Glomerular visceral epithelial cell (primary cell): Measurements from ENCODE around the gene UST.
"Not testable (repeated sequence)": the region's sequence is repeated elsewhere in the genome, so short reads cannot be mapped to it uniquely, and the experiment has no call there.

Source experiments
- DNase-seq: peaks from one replicate; pipeline ENCODE4 v3.0.0-alpha.2; 2016; ENCODE audit errors: extremely low spot score

The UST gene

DNA sequence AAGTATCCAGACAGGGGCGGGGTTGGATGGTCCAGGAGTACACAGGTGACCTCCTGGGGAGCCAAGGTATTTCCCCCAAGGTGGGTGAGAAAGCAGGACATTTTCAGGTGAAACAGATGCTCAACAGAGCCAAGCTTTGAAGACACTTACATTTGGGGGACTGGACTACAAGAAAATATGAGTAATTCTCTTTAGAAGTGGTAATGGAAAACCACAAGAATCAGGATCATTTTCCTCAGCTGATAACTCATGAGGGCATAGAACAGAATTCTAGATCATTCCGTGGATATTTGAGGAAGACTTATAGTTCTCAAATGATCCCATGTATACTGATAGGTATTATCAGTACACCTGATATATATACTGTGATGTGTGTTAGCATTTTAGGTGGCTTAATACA is 89.9 kb downstream of the UST start:
- DNase-seq = no peak

DNA sequence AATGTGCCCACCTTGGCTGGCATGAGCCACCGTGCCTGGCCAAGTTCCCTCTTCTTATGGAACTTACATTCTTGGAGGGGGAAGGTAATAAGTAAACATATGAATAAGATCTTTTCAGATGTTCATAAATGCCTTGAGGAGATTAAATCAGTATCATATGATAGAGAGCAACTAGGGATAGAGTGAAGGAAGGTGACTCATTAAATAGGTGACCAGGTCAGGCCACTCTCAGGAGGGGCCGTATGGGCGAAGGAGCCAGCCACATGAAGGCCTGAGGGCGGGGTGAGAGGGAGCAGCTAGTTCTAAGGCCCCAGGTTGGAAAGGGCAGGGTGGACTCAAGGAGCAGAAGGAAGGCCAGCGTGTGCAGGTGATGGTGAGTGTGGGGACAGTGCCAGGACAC is 91.1 kb downstream of the UST start:
- DNase-seq = no peak

- DNase-seq = no peak
Observed at GRCh38 chr6:148839044-148839443, 92.2 kb downstream of the UST start.

GRCh38 chr6:148840256-148840655 is 93.4 kb downstream of the UST start:
- DNase-seq = peak; percentile 37

DNA sequence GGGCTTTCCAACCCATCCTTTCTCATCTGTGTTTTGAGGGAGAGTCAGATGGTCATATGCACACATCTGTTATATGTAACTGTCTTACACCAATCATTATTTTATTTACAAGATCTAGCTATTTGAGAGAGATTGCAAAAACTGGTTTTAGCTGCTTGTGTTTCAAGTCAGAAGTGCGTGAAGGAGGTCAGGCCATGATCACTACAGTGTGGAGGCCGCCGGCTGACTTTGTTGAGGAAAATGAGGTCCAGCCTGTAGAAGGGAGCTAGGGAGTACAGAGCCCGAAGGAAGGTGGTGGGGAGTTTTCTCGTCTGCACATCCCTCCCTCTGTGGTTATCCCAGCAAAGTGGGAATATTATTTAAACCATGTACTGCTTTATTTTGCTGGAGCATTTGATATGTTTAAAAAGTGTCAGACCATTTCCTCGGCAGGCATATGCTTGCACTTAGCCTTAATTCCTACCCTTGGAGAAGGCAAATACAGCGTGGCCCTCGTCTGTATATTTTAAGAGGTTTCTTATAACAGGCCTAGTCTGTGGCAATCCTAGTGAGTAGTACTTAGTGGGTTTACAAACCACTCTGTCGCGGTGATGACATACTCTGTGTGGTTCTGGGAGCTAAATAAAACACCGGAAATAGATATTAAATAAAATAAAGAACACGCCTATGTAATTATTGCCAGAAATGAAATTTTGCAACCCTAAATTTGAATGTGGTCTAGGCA is 95.6 kb downstream of the UST start:
- no peak for DNase-seq

GRCh38 chr6:148845464-148845863 is 98.6 kb downstream of the UST start:
- DNase-seq = no peak

DNA sequence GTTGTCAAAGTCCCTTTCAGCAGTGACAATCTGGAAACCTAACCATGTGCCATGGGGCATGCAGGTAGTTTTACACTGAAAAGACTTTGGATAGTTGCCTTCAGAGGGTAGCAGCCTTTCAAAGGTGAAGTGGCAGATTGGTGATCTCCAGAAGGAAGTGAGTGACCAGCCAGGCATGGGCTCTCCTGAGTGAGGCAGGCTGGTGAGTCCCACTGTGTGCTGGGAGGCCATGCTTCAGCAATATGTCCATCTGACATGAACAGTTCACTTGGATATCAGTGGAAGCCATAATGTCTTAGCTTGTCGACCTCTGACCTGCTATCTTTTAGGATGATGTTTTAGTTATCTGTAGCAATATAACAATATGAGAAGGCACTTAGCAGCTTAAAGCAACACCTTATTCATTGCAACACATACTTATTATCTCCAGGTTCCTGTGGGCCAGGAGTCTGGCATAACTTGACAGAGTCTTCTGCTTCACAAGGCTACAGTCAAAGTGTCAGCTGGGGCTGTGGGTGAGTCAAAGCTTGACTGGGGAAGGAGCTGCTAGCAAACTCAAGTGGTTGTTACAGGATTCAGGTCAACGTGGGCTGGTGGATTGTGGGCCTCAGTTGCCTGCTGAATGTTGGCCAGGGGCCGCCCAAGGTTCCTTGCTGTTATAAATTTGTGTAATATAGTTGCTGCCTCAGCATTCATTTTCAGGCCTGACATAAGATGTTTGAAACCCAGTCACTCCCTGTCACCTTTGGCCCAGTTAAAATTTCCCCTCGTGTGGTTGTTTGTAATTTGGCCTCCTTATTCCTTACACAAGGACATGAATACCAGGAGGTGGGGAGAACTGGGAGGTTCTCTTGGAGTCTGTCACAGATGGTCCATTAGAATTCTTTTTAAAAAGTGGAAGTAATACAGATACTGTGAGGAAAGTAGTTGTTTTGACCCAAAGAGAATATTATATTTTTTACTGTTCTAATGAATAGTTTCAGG is 100.2 kb downstream of the UST start:
- no peak for DNase-seq

- DNase-seq = no peak
Observed at GRCh38 chr6:148848915-148849314, 102.1 kb downstream of the UST start.

DNA sequence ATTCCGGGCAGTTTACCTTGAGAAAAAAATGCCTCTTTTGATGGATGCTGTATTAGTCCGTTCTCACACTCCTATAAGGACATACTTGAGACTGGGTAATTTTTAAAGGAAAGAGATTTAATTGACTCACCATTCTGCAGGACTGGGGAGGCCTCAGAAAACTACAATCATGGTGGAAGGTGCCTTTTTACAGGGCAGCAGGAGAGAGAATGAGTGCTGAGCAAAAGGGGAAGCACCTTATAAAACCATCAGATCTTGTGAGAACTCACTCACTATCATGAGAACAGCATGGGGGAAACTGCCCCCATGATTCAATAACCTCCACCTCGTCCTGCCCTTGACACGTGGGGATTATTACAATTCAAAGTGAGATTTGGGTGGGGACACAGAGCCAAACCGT is 102.6 kb downstream of the UST start:
- not testable (repeated sequence) for DNase-seq

DNA sequence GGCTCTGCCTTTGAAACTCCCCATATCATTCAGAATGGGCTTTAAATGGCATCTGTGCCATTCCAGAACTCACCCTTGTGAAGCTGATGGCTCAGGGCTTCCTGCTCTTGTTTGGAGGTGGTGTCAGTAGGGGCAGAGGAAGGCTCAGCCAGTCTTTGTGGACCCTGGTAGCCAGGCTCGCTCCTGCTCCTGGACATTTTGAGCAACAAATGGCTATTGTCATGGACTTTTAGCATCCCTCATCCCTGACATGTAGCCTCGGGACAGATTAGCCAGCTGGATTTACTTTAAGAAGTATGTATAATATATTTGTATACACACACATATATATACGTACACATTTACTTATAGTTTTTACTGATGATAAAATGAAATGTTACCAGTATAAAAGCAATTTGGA is 104.1 kb downstream of the UST start:
- no peak for DNase-seq

GRCh38 chr6:148851683-148852556 is 105.1 kb downstream of the UST start:
- no peak for DNase-seq

DNA sequence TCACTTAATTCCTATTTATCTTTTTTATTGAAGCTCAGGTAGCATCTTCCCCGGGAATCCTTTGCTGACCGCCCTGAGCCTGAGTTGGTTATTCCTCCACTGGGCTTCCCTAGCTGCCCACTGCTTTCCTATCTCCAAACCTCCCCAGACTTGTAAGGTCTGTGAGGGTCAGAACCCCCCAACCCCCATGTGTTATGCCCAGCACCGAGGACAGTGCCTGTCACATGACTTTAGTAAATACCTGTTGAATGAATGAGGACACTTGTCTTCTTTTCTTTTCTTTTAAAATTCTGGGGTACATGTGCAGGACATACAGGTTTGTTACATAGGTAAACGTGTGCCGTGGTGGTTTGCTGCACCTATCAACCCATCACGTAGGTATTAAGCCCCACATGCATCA is 105.9 kb downstream of the UST start:
- no peak for DNase-seq

DNA sequence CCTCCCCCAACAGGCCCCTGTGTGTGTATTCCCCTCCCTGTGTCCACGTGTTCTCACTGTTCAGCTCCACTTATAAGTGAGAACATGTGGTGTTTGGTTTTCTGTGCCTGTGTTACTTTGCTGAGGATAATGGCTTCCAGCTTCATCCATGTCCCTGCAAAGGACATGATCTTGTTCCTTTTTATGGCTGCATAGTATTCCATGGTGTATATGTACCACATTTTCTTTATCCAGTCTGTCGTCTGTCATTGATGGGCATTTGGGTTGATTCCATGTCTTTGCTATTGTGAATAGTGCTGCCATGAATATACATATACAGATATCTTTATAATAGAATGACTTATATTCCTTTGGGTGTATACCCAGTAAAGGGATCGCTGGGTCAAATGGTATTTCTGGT is 106.3 kb downstream of the UST start:
- not testable (repeated sequence) for DNase-seq

DNA sequence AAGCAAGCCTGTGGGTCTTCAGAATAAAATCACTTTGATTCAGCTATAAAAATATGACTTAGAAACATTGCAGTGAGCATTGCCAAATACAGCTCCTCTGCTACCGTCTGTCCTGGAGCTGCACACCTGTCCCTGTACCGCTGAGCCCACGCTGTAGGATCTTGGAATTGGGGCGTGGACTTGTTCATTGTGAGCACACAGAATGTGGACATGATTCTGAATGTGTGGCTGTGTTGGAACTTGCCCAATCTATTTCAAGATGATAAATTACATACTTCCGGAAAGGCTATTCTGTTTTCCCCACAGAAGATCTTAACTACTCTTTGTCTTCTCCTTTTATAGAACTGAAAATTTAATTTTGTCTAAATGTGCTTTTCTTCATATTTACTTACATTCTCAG is 107.3 kb downstream of the UST start:
- no peak for DNase-seq

DNA sequence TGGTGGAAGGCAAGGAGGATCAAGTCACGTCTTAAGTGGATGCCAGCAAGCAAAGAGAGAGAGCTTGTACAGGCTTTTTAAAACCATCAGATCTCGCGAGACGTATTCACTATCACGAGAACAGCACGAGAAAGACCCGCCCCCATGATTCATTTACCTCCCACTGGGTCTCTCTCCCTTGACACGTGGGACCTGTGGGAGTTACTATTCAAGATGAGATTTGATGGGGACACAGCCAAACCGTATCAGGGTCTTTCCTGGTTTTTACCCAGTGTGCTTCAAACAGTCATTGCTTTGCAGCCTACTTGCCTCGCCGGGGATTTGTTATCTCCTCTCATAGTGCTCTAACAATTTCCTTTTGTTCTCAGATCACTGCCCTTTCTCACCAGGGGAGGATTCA is 108.2 kb downstream of the UST start:
- DNase-seq = no peak

GRCh38 chr6:148855744-148856143 is 108.9 kb downstream of the UST start:
- DNase-seq = no peak

GRCh38 chr6:148857798-148858390 is 111.1 kb downstream of the UST start:
- DNase-seq = peak; percentile 76

- DNase-seq = not testable (repeated sequence)
Observed at GRCh38 chr6:148864132-148864531, 117.3 kb downstream of the UST start.

DNA sequence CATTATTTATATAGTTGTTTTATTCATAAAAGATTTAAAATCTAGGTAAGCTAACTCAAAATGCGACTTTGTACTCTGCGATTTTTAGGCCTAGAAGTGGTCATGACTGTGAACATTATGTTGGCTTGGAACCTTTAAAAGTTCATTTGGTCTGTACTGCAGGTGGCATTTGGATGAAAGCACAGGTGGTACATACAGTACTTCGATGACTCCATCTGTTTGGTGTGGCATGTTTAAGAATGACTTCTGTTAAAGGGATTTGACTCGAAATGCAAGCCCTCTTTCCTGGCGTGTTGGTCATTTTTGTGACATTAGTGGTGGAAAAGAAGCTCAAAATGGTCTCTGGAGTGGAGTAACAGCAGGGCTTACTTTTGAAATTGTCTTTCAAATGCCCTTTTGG is 118.1 kb downstream of the UST start:
- DNase-seq = no peak

DNA sequence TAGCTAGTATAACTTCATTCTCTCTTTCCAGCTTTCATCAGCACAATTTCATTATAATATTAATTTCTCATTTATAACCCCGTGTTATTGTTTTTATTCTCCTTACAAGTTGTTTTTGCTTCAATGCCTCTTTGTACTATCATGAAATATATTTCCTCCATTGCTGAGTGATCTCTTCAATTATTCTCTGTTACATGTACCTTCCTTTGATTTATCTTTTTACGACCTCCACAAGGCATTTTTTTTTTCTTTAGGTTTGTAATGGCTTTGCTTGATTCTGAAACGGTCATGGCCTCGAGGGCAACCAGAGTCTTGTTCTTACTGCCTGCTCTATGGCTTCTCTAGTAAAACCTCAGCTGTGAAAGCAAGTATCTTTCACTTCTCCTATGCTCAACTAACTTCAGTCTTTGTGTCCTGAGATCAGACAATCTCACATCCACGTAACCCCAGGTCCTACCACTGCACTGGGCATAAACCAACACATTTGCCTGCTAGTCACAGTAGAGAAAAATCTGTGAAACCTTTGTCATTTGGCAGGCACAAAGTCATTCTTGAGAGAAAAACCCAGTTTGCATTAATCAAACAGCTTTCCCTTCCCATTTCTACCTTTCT is 119.9 kb downstream of the UST start:
- DNase-seq = no peak

- DNase-seq = no peak
Observed at GRCh38 chr6:148867862-148868261, 121.0 kb downstream of the UST start.
